Loucy (cell line): ENCODE measurements around the gene SLC4A3.

Source experiments
- CTCF ChIP-seq: fragments of 200-600 bp; sonication (generic); conservative IDR thresholded peaks from 2 replicates; pipeline ENCODE4 v1.5.1; 2014; ENCODE audit warnings: mild to moderate bottlenecking, antibody characterized with exemption, low read length
- EZH2phosphoT487 ChIP-seq: fragments of 200-600 bp; IDR thresholded peaks from 2 replicates; pipeline ENCODE4 v1.6.1; 2018; ENCODE audit warnings: antibody characterized with exemption, mild to moderate bottlenecking, moderate library complexity, borderline replicate concordance

- TF ChIP-seq CTCF (no peak), EZH2phosphoT487 (no peak)
These were observed 52.1 kb downstream of the SLC4A3 start for GRCh38 chr2:219679571-219679970.
